HCT116 (cell line): ENCODE results near the gene UPK1B. TPM values are rescaled to one million over a fixed set of nuclear protein-coding genes. Genes with fewer than 3 reads are reported as not detected.

Experiments
- ATAC-seq: fragments of 200-7000 bp; cut with Tn5 transposase; 2 replicates; pipeline ENCODE4 v1.9.1; 2020; ENCODE audit warnings: mild to moderate bottlenecking, moderate library complexity
- BruUV-seq: library from RNA; stranded (reverse); fragments of 400-500 nt; replicated peaks from 2 replicates; lab custom pipeline; 2021; lab: Mats Ljungman, UMichigan
- CTCF ChIA-PET: fragments of 300-600 bp; sonication (Branson Sonifier 250); formaldehyde crosslinking; loops from one replicate; lab custom pipeline; 2021; ENCODE audit warnings: antibody characterized with exemption; lab: Charles Lee
- POLR2A ChIA-PET: fragments of 300-600, 350-600 bp; sonication (Branson Sonifier 250); formaldehyde crosslinking; loops from one replicate; lab custom pipeline; 2021; ENCODE audit warnings: antibody characterized with exemption; lab: Charles Lee
- RAD21 ChIA-PET, 2 experiments: fragments of 300-600 bp; sonication (Branson Sonifier 250); formaldehyde crosslinking; loops; one replicate each; lab custom pipeline; 2023; ENCODE audit warnings: low total read pairs in 2 of 2; ENCODE audit not compliant: uncharacterized antibody in 2 of 2, unreplicated experiment in 2 of 2, low non-redundant PET in 1 of 2; lab: Charles Lee
- DNase-seq: peaks from one replicate; pipeline ENCODE4 v3.0.0-alpha.2; 2010; ENCODE audit warnings: low read depth, low spot score
- H2AFZ ChIP-seq: fragments of 200-600 bp; shearing (Covaris generic), sonication (generic); 2 replicates; pipeline ENCODE4 v1.6.1; 2017; ENCODE audit warnings: low read depth, mixed run types, mixed read lengths, antibody characterized with exemption, low read length; ENCODE audit not compliant: poor library complexity, severe bottlenecking
- H3K27ac ChIP-seq: 2 replicates; pipeline ENCODE4 v1.5.1; 2012; ENCODE audit warnings: low read depth, low read length
- H3K27me3 ChIP-seq: fragments of 200-600 bp; sonication (generic); 2 replicates; pipeline ENCODE4 v1.6.1; 2016; ENCODE audit warnings: mixed run types, low read length, mixed read lengths; ENCODE audit not compliant: insufficient read depth
- H3K36me3 ChIP-seq, 2 experiments: fragments of 200-500 bp in 1 of 2; fragments of 200-600 bp in 1 of 2; sonication (Bioruptor generic) in 1 of 2; sonication (generic) in 1 of 2; 2 replicates each; pipeline versions ENCODE4 v1.5.1 to v1.6.1; 2014 to 2016; ENCODE audit warnings: low read length in 2 of 2, inconsistent platforms in 1 of 2, mixed read lengths in 1 of 2, mixed run types in 1 of 2; ENCODE audit not compliant: insufficient read depth in 2 of 2, control insufficient read depth in 1 of 2
- H3K4me1 ChIP-seq, 2 experiments: fragments of 200-600 bp in 1 of 2; sonication (generic) in 1 of 2; 2 replicates each; pipeline versions ENCODE4 v1.5.1 to v1.6.1; 2012 to 2017; ENCODE audit warnings: low read length in 2 of 2, inconsistent platforms in 1 of 2, mild to moderate bottlenecking in 1 of 2, mixed read lengths in 1 of 2, mixed run types in 1 of 2, moderate library complexity in 1 of 2; ENCODE audit not compliant: insufficient read depth in 2 of 2, control insufficient read depth in 1 of 2
- H3K4me2 ChIP-seq: fragments of 200-600 bp; sonication (generic); 2 replicates; pipeline ENCODE4 v1.6.1; 2017; ENCODE audit warnings: mixed run types, low read length, mixed read lengths
- H3K4me3 ChIP-seq, 2 experiments: fragments of 200-600 bp in 1 of 2; sonication (generic) in 1 of 2; replicated peaks in 1 of 2; 2 replicates each; pipeline ENCODE4 v1.5.1; 2011 to 2016; ENCODE audit warnings: low read length in 2 of 2, control low read depth in 1 of 2, low read depth in 1 of 2, mild to moderate bottlenecking in 1 of 2, mixed read lengths in 1 of 2, mixed run types in 1 of 2
- H3K79me2 ChIP-seq: fragments of 200-600 bp; sonication (generic); 2 replicates; pipeline ENCODE4 v1.6.1; 2017; ENCODE audit warnings: mild to moderate bottlenecking, mixed run types, low read length, moderate library complexity, mixed read lengths; ENCODE audit not compliant: insufficient read depth
- H3K9ac ChIP-seq: fragments of 200-600 bp; sonication (generic); 2 replicates; pipeline ENCODE4 v1.6.1; 2016; ENCODE audit warnings: low read length, mixed read lengths
- H3K9me2 ChIP-seq: fragments of 200-600 bp; sonication (generic), shearing (Covaris generic); 2 replicates; pipeline ENCODE4 v1.6.1; 2017; ENCODE audit warnings: mixed run types, mild to moderate bottlenecking, moderate library complexity; ENCODE audit not compliant: insufficient read depth
- H3K9me3 ChIP-seq, 2 experiments: fragments of 200-500 bp in 1 of 2; fragments of 200-600 bp in 1 of 2; sonication (Bioruptor generic) in 1 of 2; sonication (generic) in 1 of 2; 2 replicates each; pipeline ENCODE4 v1.6.1; 2014 to 2017; ENCODE audit warnings: low read length in 2 of 2, mixed read lengths in 2 of 2, inconsistent platforms in 1 of 2, low read depth in 1 of 2, mild to moderate bottlenecking in 1 of 2, mixed run types in 1 of 2, moderate library complexity in 1 of 2; ENCODE audit not compliant: control insufficient read depth in 1 of 2, insufficient read depth in 1 of 2
- H4K20me1 ChIP-seq: fragments of 200-600 bp; sonication (generic), shearing (Covaris generic); 2 replicates; pipeline ENCODE4 v1.6.1; 2017; ENCODE audit warnings: mixed run types, mild to moderate bottlenecking, moderate library complexity; ENCODE audit not compliant: insufficient read depth
- ATF3 ChIP-seq: IDR thresholded peaks from 2 replicates; pipeline ENCODE4 v1.6.1; 2012
- CEBPB ChIP-seq: IDR thresholded peaks from 2 replicates; pipeline ENCODE4 v1.6.1; 2012; ENCODE audit warnings: low read depth
- EGR1 ChIP-seq: IDR thresholded peaks from 2 replicates; pipeline ENCODE4 v1.6.1; 2012; ENCODE audit warnings: low read depth
- ELF1 ChIP-seq: IDR thresholded peaks from 2 replicates; pipeline ENCODE4 v1.6.1; 2012; ENCODE audit warnings: low read depth, borderline replicate concordance
- MAX ChIP-seq: IDR thresholded peaks from 2 replicates; pipeline ENCODE4 v1.6.1; 2012
- RAD21 ChIP-seq: IDR thresholded peaks from 2 replicates; pipeline ENCODE4 v1.6.1; 2012; ENCODE audit warnings: low read depth, mild to moderate bottlenecking
- REST ChIP-seq: IDR thresholded peaks from 2 replicates; pipeline ENCODE4 v1.6.1; 2012; ENCODE audit warnings: low read depth
- SIN3A ChIP-seq: IDR thresholded peaks from 2 replicates; pipeline ENCODE4 v1.6.1; 2012; ENCODE audit warnings: low read depth
- SRF ChIP-seq: IDR thresholded peaks from 2 replicates; pipeline ENCODE4 v1.6.1; 2012; ENCODE audit warnings: low read depth
- YY1 ChIP-seq: IDR thresholded peaks from 2 replicates; pipeline ENCODE4 v1.6.1; 2011; ENCODE audit warnings: low read length, low read depth, moderate library complexity, mild to moderate bottlenecking; ENCODE audit not compliant: insufficient replicate concordance; ENCODE audit errors: extremely low read depth
- ZBTB33 ChIP-seq: IDR thresholded peaks from 2 replicates; pipeline ENCODE4 v1.6.1; 2011; ENCODE audit warnings: mild to moderate bottlenecking, low read length, moderate library complexity; ENCODE audit not compliant: insufficient replicate concordance; ENCODE audit errors: extremely low read depth
- ZFX ChIP-seq: fragments of 450-650 bp; IDR thresholded peaks from 2 replicates; pipeline ENCODE4 v1.6.1; 2017
- ZNF274 ChIP-seq: fragments of 200-500 bp; sonication (Bioruptor generic); IDR thresholded peaks from 2 replicates; pipeline ENCODE4 v1.6.1; 2014; ENCODE audit warnings: mild to moderate bottlenecking, low read depth, low read length, inconsistent platforms
- intact Hi-C: fragments of 100-400 bp; cut with micrococcal nuclease; formaldehyde crosslinking; loops from 2 replicates; pipeline ENCODE4 v1.10.0; 2022
- total RNA-seq: library from RNA; stranded (reverse); gene quantifications from one replicate; pipeline ENCODE4 v1.2.1, GENCODE V29; 2021; ENCODE audit not compliant: unreplicated experiment

The UPK1B gene
- total RNA-seq, 1 experiment from 2014 or later, result not detected

- POLR2A ChIA-PET, result interaction anchor here (0.6 kb wide), 1 partner anchor 1084 kb away, joined by 4 read pairs; no protein-coding TSS in a partner anchor
- Histone ChIP-seq H3K4me3 (no peak overlapping the region), H2AFZ (no peak overlapping the region), H3K4me1 (no peaks in the 10 kb centered on the region), H4K20me1 (no peaks in the 10 kb centered on the region), H3K27ac (no peak overlapping the region), H3K36me3 (peaks cover 0 to 8% of the 10 kb centered on the region in 2 experiments; a peak in 2 of 4 replicates), H3K9me2 (no peaks in the 10 kb centered on the region), H3K27me3 (no peaks in the 10 kb centered on the region), H3K9me3 (no peaks in the 10 kb centered on the region), H3K79me2 (no peaks in the 10 kb centered on the region), H3K4me2 (no peak overlapping the region), H3K9ac (no peak overlapping the region)
- intact Hi-C loops, result no loop called here
- ATAC-seq (no peak), DNase-seq (no peak)
- RAD21 ChIA-PET, result no interaction called here
- no TSS peak for BruUV-seq
- CTCF ChIA-PET, result no interaction called here
- TF ChIP-seq MAX (no peak), ATF3 (no peak), SRF (no peak), YY1 (no peak), EGR1 (no peak), RAD21 (no peak), SIN3A (no peak), ZFX (no peak), CEBPB (no peak), ZNF274 (no peak), ELF1 (no peak), REST (no peak), ZBTB33 (no peak)
Measured at GRCh38 chr3:119221779-119222320, 48.5 kb downstream of the UPK1B start.
